ENCODE data around the gene GCNT2.

The GCNT2 gene

DNA sequence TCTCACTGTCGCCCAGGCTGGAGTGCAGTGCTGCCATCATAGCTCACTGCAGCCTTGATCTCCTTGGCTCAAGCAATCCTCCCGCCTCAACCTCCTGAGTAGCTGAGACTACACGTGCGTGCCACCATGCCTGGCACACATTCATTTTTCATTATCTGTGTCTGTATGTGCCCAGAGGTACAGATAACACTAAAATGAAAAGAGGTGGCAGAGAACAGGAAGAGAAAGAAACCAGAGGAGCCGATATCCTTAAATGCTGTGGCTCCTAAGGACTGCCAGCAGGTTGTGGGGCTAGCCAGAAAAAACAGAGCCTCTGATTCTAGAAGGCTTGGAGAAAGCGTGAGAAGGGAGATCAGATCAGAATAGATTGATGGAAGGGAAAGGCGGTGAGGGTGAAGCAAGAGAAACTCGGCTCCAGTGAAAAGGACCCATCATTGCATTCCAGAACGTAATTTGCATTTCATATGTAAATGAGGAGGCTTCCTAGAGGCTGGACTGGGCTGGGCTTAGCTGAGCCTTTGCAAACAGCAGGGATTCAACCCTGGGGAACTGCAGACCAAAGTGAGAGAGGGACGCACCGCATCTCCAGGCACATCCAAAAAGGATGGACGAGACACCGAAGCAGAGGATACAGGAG lies 64.2 kb downstream of the GCNT2 start:
- TF ChIP-seq TAF1 (IDR thresholded peaks at IDR 0.05; ENCODE audit: borderline replicate concordance, insufficient read depth, low read length) (no peak), REST (IDR thresholded peaks at IDR 0.05; ENCODE audit: insufficient read depth in 1 of 2, low read depth in 2 of 2, low read length in 2 of 2) (no peak), SIN3A (IDR thresholded peaks at IDR 0.05; ENCODE audit: borderline replicate concordance, insufficient read depth, low read length) (no peak), POLR2AphosphoS5 (IDR thresholded peaks at IDR 0.05; ENCODE audit: low read depth, low read length) (no peak), FOXP2 (optimal IDR thresholded peaks at IDR 0.05; ENCODE audit: borderline replicate concordance, extremely low read depth, extremely low read length, insufficient read depth) (no peak)

- no peak for TF ChIP-seq REST (IDR thresholded peaks at IDR 0.05; ENCODE audit: insufficient read depth in 1 of 2, low read depth in 2 of 2, low read length in 2 of 2)
- no peak for TF ChIP-seq FOXP2 (optimal IDR thresholded peaks at IDR 0.05; ENCODE audit: borderline replicate concordance, extremely low read depth, extremely low read length, insufficient read depth)
- TF ChIP-seq SIN3A (IDR thresholded peaks at IDR 0.05; ENCODE audit: borderline replicate concordance, insufficient read depth, low read length), result no peak
- no peak for TF ChIP-seq TAF1 (IDR thresholded peaks at IDR 0.05; ENCODE audit: borderline replicate concordance, insufficient read depth, low read length)
- no peak for TF ChIP-seq POLR2AphosphoS5 (IDR thresholded peaks at IDR 0.05; ENCODE audit: low read depth, low read length)
Observed at GRCh38 chr6:10586302-10586701, 65.2 kb downstream of the GCNT2 start.

- TF ChIP-seq SIN3A (IDR thresholded peaks at IDR 0.05; ENCODE audit: borderline replicate concordance, insufficient read depth, low read length) (no peak), FOXP2 (optimal IDR thresholded peaks at IDR 0.05; ENCODE audit: borderline replicate concordance, extremely low read depth, extremely low read length, insufficient read depth) (no peak), TAF1 (IDR thresholded peaks at IDR 0.05; ENCODE audit: borderline replicate concordance, insufficient read depth, low read length) (no peak), POLR2AphosphoS5 (IDR thresholded peaks at IDR 0.05; ENCODE audit: low read depth, low read length) (no peak), REST (IDR thresholded peaks at IDR 0.05; ENCODE audit: insufficient read depth in 1 of 2, low read depth in 2 of 2, low read length in 2 of 2) (no peak)
Observed at GRCh38 chr6:10587656-10588406, 66.7 kb downstream of the GCNT2 start.

- TF ChIP-seq TAF1 (IDR thresholded peaks at IDR 0.05; ENCODE audit: borderline replicate concordance, insufficient read depth, low read length) (no peak), POLR2AphosphoS5 (IDR thresholded peaks at IDR 0.05; ENCODE audit: low read depth, low read length) (no peak), SIN3A (IDR thresholded peaks at IDR 0.05; ENCODE audit: borderline replicate concordance, insufficient read depth, low read length) (no peak), REST (IDR thresholded peaks at IDR 0.05; ENCODE audit: insufficient read depth in 1 of 2, low read depth in 2 of 2, low read length in 2 of 2) (no peak), FOXP2 (optimal IDR thresholded peaks at IDR 0.05; ENCODE audit: borderline replicate concordance, extremely low read depth, extremely low read length, insufficient read depth) (no peak)
Observed at GRCh38 chr6:10588562-10589428, 67.6 kb downstream of the GCNT2 start.
